OCI-LY3 (cell line): ENCODE measurements around the gene PRR11.
"Not testable (repeated sequence)": the region's sequence is repeated elsewhere in the genome, so short reads cannot be mapped to it uniquely, and the experiment has no call there.

Source experiments
- H2AFZ ChIP-seq: fragments of 200-600, 300-600 bp; shearing (Covaris generic); 2 replicates; pipeline ENCODE4 v1.6.0; 2014; ENCODE audit warnings: antibody characterized with exemption, low read depth, low read length
- H3K27ac ChIP-seq: fragments of 200-600, 300-600 bp; sonication (generic); 2 replicates; pipeline ENCODE4 v1.5.1; 2014; ENCODE audit warnings: mild to moderate bottlenecking, low read length, moderate library complexity, mixed read lengths
- H3K27me3 ChIP-seq: fragments of 200-600, 300-600 bp; sonication (generic); 2 replicates; pipeline ENCODE4 v1.6.1; 2014; ENCODE audit warnings: low read depth, low read length, mixed read lengths
- H3K36me3 ChIP-seq: fragments of 200-600, 300-600 bp; sonication (generic); replicated peaks from 2 replicates; pipeline ENCODE3; 2014; ENCODE audit warnings: low read depth, low read length, mixed read lengths
- H3K4me1 ChIP-seq: fragments of 300-600, 200-600 bp; sonication (generic); 2 replicates; pipeline ENCODE4 v1.6.1; 2014; ENCODE audit warnings: low read length, mixed read lengths
- H3K4me2 ChIP-seq: fragments of 200-600, 300-600 bp; sonication (generic); 2 replicates; pipeline ENCODE4 v1.6.1; 2014; ENCODE audit warnings: low read length, mixed read lengths
- H3K4me3 ChIP-seq: fragments of 300-600, 200-600 bp; sonication (generic); 2 replicates; pipeline ENCODE4 v1.5.1; 2014; ENCODE audit warnings: antibody characterized with exemption, mild to moderate bottlenecking, low read length, moderate library complexity
- H3K79me2 ChIP-seq: fragments of 300-600, 200-600 bp; shearing (Covaris generic); 2 replicates; pipeline ENCODE4 v1.6.1; 2014; ENCODE audit warnings: mild to moderate bottlenecking, low read length, mixed read lengths
- H3K9ac ChIP-seq: fragments of 300-600, 200-600 bp; shearing (Covaris generic); 2 replicates; pipeline ENCODE4 v1.6.0; 2014; ENCODE audit warnings: mild to moderate bottlenecking, low read length, moderate library complexity
- H3K9me3 ChIP-seq: fragments of 200-600, 300-600 bp; shearing (Covaris generic); 2 replicates; pipeline ENCODE4 v1.6.1; 2014; ENCODE audit warnings: low read length, mixed read lengths; ENCODE audit not compliant: insufficient read depth
- H4K20me1 ChIP-seq: fragments of 200-600, 300-600 bp; sonication (generic); 2 replicates; pipeline ENCODE4 v1.6.1; 2016; ENCODE audit warnings: low read length, mixed read lengths; ENCODE audit not compliant: insufficient read depth
- EZH2phosphoT487 ChIP-seq: fragments of 200-600 bp; shearing (Covaris generic); IDR thresholded peaks from 2 replicates; pipeline ENCODE4 v1.6.1; 2018; ENCODE audit warnings: antibody characterized with exemption, mixed run types, low read depth
- TF ChIP-seq, protein P1 (sequence below): fragments of 200-600, 300-600 bp; sonication (generic); IDR thresholded peaks from 2 replicates; pipeline ENCODE4 v1.5.1; 2014; ENCODE audit warnings: antibody characterized with exemption, low read length, low read depth

PRR11 gene

GRCh38 chr17:59223813-59224212, 68.3 kb downstream of the PRR11 start:
- no peaks in the 10 kb centered on the region for H3K9me3 ChIP-seq
- no peak overlapping the region for H3K4me2 ChIP-seq
- H3K4me3 ChIP-seq = no peak overlapping the region
- no peaks in the 10 kb centered on the region for H3K27me3 ChIP-seq
- no peaks in the 10 kb centered on the region for H4K20me1 ChIP-seq
- no peak overlapping the region for H3K27ac ChIP-seq
- H2AFZ ChIP-seq = no peak overlapping the region
- no peak overlapping the region for H3K9ac ChIP-seq
- no peaks in the 10 kb centered on the region for H3K79me2 ChIP-seq
- TF ChIP-seq, protein P1, sequence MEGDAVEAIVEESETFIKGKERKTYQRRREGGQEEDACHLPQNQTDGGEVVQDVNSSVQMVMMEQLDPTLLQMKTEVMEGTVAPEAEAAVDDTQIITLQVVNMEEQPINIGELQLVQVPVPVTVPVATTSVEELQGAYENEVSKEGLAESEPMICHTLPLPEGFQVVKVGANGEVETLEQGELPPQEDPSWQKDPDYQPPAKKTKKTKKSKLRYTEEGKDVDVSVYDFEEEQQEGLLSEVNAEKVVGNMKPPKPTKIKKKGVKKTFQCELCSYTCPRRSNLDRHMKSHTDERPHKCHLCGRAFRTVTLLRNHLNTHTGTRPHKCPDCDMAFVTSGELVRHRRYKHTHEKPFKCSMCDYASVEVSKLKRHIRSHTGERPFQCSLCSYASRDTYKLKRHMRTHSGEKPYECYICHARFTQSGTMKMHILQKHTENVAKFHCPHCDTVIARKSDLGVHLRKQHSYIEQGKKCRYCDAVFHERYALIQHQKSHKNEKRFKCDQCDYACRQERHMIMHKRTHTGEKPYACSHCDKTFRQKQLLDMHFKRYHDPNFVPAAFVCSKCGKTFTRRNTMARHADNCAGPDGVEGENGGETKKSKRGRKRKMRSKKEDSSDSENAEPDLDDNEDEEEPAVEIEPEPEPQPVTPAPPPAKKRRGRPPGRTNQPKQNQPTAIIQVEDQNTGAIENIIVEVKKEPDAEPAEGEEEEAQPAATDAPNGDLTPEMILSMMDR = no peak
- no peak for TF ChIP-seq EZH2phosphoT487
- H3K36me3 ChIP-seq = no peaks in the 10 kb centered on the region
- peaks cover 3% of the 10 kb centered on the region; the same call in 1 of the 2 replicates for H3K4me1 ChIP-seq

DNA sequence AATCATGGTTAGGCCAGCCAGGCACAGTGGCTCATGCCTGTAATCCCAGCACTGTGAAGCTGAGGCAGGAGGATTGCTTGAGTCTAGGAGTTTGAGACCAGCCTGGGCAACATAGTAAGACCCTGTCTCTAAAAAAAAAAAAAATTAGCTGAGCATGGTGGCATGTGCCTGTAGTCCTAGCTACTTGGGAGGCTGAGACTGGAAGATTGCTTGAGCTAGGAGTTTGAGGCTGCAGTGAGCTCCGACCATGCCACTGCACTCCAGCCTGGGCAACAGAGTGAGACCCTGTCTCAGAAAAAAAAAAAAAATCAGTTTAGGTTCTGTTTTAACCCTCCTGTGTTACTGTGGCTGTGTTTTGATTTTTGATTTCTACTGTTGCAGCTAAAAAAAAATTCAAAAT, 73.0 kb downstream of the PRR11 start:
- not testable (repeated sequence) for H2AFZ ChIP-seq, H3K4me3 ChIP-seq, H3K9ac ChIP-seq, H3K27ac ChIP-seq, H3K9me3 ChIP-seq, H4K20me1 ChIP-seq, H3K79me2 ChIP-seq, H3K4me1 ChIP-seq, H3K27me3 ChIP-seq, H3K4me2 ChIP-seq, H3K36me3 ChIP-seq

- no peaks in the 10 kb centered on the region for H3K9me3 ChIP-seq
- no peak overlapping the region for H3K4me3 ChIP-seq
- no peak overlapping the region for H3K9ac ChIP-seq
- H3K36me3 ChIP-seq = no peaks in the 10 kb centered on the region
- H3K4me2 ChIP-seq = no peak overlapping the region
- no peak for TF ChIP-seq EZH2phosphoT487
- TF ChIP-seq, protein P1 = no peak
- H3K27me3 ChIP-seq = no peaks in the 10 kb centered on the region
- peaks cover 3% of the 10 kb centered on the region; the same call in 1 of the 2 replicates for H3K4me1 ChIP-seq
- H3K79me2 ChIP-seq = no peaks in the 10 kb centered on the region
- no peak overlapping the region for H2AFZ ChIP-seq
- H4K20me1 ChIP-seq = no peaks in the 10 kb centered on the region
- H3K27ac ChIP-seq = no peak overlapping the region
Observed at GRCh38 chr17:59230764-59231163, 75.2 kb downstream of the PRR11 start.

DNA sequence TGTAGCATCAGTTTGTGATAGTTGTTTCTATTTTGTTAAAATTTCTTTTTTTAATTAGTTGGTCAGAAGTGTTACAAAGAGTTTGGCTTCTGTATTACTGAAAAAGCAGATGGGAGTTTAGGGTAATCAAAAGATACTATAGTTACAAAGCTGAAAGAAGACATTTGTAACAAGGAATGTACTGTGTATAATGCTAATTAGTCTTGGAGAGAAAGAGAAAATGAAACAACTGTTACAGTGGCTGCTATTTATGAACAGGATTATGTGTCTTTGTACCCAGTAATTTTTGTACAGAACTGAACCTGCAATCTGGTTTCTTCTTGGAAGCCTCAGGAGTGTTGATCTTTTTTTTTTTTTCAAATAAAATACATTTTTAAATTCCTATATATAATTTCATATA, 79.1 kb downstream of the PRR11 start:
- no peaks in the 10 kb centered on the region for H3K27me3 ChIP-seq
- no peaks in the 10 kb centered on the region for H3K36me3 ChIP-seq
- peak overlapping the region; percentile 39 for H3K4me2 ChIP-seq
- H3K4me1 ChIP-seq = peaks cover 3% of the 10 kb centered on the region; the same call in 1 of the 2 replicates
- no peak overlapping the region for H3K9ac ChIP-seq
- TF ChIP-seq, protein P1 = no peak
- no peak for TF ChIP-seq EZH2phosphoT487
- H3K9me3 ChIP-seq = no peaks in the 10 kb centered on the region
- no peaks in the 10 kb centered on the region for H3K79me2 ChIP-seq
- H4K20me1 ChIP-seq = no peaks in the 10 kb centered on the region
- no peak overlapping the region for H2AFZ ChIP-seq
- H3K27ac ChIP-seq = no peak overlapping the region
- no peak overlapping the region for H3K4me3 ChIP-seq

GRCh38 chr17:59238906-59239305, 83.4 kb downstream of the PRR11 start:
- H3K4me1 ChIP-seq = peaks cover 3% of the 10 kb centered on the region; the same call in 1 of the 2 replicates
- no peaks in the 10 kb centered on the region for H3K36me3 ChIP-seq
- no peak overlapping the region for H3K4me3 ChIP-seq
- H4K20me1 ChIP-seq = no peaks in the 10 kb centered on the region
- H3K4me2 ChIP-seq = no peak overlapping the region
- H3K9ac ChIP-seq = no peak overlapping the region
- no peaks in the 10 kb centered on the region for H3K27me3 ChIP-seq
- no peak overlapping the region for H3K27ac ChIP-seq
- no peak overlapping the region for H2AFZ ChIP-seq
- no peaks in the 10 kb centered on the region for H3K79me2 ChIP-seq
- TF ChIP-seq, protein P1 = no peak
- TF ChIP-seq EZH2phosphoT487 = no peak
- no peaks in the 10 kb centered on the region for H3K9me3 ChIP-seq
